Transverse colon (tissue), 3 donors: ENCODE data around the gene PPP2R2C.

Experiments
- CTCF ChIP-seq, 5 experiments: fragments of 200-600 bp in 3 of 5; fragments of 450-650 bp in 2 of 5; sonication (generic) in 3 of 5; IDR thresholded peaks; 1 replicate in 2 of 5; 2 replicates in 3 of 5; pipeline ENCODE4 v1.5.1; 2016 to 2017; ENCODE audit warnings: antibody characterized with exemption in 5 of 5, inconsistent platforms in 3 of 5, mild to moderate bottlenecking in 2 of 5, moderate library complexity in 1 of 5
- EP300 ChIP-seq: sonication (generic); formaldehyde crosslinking; IDR thresholded peaks from one replicate; pipeline ENCODE4 v1.6.1; 2017; ENCODE audit warnings: antibody characterized with exemption, low read depth
- POLR2A ChIP-seq: fragments of 450-650 bp; IDR thresholded peaks from one replicate; pipeline ENCODE4 v1.6.1; 2016; ENCODE audit warnings: antibody characterized with exemption, mild to moderate bottlenecking, moderate library complexity

- no peak for TF ChIP-seq POLR2A
- no peak for TF ChIP-seq CTCF (IDR thresholded peaks at IDR 0.05)
- TF ChIP-seq EP300, result no peak
These were observed 147.2 kb downstream of the PPP2R2C start for GRCh38 chr4:6324999-6325787.
